NCI-H345 (cell line): ENCODE data around the gene NEB.
"Not testable (repeated sequence)": the region's sequence is repeated elsewhere in the genome, so short reads cannot be mapped to it uniquely, and the experiment has no call there.

Experiments used
- DNase-seq: peaks from one replicate; lab custom pipeline; 2025; lab: John Stamatoyannopoulos, UW

NEB gene

DNA sequence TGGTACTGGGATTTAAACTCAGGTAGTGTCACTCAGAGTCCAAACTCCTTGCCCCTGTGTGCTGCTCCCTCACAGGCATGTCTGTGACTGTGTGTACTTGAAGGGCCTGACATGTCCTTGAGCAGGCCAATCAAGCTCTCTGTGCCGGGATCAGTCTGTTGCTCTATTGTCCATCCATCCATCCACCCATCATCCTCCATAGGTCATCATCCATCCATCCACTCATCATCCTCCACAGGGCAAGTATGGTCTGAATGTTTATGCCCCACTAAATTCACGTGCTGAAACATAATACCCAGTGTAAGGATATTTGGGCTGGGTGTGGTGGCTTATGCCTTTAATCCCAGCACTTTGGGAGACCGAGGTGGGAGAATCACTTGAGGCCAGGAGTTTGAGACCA, 24.5 kb upstream of the NEB start:
- no peak for DNase-seq

DNA sequence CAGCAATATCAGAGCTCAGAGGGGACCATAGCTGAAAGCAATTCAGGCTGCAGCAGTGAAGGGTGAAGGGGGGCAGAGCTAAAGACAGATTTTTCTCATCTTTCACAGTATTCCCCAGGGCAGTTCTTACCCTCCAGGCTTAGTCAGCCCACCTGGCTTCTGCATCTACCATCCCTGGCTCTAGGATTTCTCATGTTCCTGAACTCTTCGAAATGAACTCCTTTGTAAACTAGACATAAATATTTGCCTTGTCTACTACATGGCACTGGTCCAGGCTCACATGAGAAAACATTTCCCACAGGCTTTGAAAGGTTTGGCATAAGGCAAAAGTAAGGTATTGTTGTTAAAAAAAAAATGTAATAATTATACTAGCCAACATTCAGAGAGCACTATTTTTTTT, 23.6 kb upstream of the NEB start:
- DNase-seq: peak; percentile 65

DNA sequence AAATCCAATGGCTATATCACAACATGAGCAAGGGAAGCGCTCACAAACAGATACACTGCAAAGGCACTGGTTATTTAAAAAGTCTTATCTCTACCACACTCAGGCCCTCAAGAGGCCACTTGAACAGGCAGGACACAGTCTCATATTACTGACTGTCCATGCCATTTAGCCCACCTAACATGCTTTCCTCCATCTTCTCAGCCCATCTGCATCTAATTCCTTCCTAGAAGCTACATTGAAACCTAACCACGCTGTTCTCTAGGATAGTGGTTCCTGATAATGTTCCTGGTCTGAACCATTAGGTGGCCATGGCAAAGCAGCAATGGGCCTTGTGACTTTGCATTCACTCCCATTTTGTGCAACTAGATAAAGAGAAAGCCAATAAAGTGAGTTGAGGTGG, 22.5 kb upstream of the NEB start:
- DNase-seq: no peak

DNA sequence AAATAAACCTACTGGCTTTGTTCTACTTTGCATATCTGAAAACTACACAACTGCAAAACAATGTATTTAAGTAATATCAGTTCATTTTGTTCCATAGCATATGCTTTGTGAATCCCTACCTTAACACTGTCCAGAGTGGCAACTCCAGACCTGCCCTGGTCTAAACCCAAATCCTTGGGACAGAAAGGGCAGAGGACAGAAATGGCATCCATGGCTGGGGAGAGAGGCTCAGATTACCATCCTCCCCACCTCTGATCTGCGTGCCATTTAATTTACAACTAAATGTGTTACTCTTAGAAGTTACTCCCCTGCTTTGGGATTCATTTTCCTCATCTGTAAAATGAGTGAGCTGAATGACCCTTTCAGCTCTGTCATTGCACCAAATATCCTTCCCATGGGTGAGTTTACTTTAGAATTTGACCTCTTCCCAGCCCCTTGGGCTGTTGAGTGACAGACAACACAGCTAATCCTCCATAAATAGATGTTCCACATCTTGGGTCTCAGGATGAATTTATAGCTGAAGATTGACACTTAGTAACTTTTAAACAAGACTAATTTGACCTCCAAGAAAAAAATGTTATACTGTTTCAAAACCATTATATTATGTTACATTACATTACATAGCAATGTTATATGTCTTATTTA, 20.1 kb upstream of the NEB start:
- no peak for DNase-seq

DNA sequence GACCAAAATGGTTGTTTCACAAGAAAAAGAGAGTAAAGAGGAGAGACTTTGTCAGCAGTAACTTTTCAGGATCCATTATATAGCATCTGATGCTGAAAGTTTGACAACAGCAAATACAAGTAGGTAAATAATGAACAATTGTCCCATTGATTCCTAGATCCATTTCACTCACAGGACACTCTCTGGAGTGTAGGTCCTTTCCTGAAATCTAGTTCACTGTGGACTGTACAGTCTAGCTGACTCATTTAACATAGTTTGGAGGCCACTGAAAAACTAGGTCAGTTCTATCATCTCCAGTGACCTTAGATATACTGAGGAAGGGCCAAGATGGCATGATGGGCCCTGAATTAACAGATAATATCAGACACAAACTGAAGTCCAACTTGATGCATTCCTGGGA, 19.3 kb upstream of the NEB start:
- DNase-seq: no peak

DNA sequence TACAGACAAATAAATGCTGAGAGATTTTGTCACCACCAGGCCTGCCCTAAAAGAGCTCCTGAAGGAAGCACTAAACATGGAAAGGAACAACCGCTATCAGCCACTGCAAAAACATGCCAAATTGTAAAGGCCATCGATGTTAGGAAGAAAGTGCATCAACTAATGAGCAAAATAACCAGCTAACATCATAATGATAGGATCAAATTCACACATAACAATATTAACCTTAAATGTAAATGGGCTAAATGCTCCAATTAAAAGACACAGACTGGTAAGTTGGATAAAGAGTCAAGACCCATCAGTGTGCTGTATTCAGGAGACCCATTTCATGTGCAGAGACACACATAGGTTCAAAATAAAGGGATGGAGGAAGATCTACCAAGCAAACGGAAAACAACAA, 11.0 kb upstream of the NEB start:
- not testable (repeated sequence) for DNase-seq

DNA sequence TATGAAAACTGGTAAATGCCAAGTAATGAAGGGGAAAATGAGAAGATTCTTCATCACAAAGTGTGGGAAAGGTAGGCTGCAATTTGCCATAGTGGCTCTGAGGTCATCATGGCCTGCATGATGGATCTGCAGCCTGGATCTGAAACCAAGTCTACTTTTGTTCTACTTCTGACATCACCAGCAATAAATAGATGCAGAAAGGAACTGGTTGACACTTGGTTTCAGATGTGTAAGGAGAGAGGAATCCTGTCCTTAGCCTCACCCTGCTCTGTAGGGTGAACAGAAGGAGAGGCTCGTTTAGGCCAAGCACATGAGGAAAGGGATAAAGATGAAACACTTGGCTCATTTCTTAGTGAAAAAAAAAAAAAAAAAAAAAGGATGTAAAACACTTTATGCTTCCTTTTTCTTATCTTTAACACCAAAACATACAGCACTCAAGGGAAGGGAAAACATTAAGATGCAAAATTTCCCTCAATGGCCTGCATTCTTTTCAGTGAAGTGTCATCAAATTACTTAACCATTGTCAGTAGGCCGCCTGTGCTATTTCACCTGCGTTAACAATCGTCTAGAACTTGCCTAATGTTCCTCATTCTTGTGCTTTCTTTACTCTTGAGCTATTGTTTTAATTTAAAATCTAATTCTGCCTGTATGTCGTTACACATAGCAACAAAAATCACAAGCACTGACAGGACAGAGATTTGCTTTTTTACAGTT, 3.9 kb downstream of the NEB start:
- DNase-seq: no peak

DNA sequence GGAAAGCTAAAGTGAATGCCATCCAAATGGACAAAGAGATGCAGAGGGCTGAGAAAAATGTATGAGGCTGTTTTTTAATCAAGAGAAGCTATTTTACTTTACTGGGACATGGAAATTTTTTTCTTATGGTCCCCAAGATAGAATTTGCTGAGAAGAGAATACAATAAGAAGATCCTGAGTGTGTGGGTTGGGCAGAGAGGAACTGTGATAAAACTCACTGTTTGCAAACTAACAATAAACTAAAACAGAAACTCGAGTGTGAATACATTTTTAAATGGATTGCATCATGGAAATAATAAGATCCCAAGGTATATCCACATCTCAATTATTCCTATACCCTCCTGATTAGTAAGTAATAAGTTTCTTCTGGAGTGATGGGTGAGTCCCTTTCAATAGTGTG, 4.4 kb downstream of the NEB start:
- no peak for DNase-seq

DNA sequence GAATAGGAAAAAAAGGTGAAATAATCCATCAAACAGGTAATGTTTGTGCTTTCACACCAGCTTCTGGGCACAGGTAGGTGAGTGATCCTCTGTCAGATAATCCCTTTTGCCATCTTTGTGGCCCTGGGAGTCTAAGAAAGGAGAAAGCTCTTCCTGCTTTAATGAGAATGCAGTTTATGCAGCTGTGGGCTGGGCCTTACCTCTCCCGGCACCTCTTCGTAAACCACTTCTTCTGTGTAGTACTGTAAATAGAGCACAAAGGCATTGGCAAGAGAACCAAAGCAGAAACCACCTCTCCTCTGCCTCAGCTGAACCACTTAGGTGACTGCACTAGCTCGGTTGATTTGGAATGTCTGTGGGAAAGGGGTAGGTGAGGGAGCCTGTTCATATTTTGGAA, 4.9 kb downstream of the NEB start:
- peak; percentile 45 for DNase-seq

DNA sequence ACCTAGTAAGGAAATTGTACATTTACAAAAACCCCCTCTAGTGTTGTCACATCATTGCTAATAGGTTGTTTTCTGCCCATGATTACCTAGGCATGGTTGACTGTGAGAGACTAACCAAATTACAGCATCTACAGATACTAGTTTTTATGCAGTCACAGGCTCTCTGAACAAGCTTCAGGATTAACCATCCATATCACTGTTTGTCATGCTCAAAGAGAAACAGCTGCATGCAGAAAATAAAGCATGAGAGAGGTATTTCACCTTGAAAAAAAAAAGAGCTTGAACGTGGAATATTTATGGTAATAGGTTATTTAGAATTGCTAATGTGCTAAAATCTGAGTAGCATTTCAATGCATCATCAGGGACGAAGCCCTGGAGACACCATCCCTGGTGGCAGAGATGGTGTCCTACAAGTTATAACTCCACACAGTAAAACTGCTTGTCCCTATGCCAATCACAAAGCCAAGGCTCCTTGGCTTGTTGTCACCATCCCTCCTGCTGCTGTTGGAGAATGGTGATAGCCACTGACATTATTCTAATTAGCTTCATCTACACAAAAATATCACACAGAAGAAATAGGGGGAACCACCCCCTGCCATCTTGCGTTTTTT, 5.4 kb downstream of the NEB start:
- peak; percentile 35 for DNase-seq

DNA sequence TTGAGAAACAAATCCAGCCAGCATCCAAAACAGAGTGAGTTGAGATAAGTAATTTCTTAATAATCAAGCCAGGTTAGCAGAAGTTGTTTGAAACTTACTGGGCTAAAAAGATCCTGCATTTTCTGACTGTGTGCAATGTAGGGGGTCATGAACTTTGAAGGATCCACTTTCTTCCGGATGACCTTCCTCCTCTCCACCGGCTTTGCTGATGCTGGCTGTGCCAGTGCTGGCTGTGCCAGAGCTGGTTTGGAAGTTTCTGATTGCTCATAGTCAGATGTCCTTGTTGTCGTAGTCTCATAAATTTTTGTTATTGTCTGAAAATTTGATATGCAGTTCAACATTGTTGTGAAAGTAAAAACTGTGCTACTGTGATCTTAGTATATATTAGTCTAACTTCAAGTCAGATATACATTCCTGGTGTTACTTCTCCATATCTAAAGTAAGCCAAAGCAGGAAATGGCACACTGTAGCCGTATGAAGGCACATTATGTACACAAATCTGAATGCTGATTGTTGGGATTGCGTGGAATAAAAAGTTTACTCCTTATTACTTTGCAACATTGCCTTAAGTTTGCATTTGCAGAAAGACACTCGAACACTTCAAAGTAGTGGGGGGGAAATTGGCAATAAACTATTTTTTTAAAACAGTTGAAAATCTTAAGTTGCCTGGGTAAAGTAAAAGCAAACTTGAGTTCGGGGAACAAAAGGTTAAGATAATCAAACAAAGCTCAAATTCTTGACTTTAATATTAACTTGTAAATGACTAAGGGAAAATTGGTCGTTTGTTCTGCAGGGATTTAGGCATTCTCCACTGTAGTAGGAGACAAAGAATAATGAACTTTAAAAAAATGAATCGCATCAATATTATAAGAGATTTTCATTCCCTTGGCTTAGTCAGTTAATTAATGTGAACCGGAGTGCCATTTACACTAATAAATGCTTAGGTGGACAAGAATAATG, 6.4 kb downstream of the NEB start:
- no peak for DNase-seq

DNA sequence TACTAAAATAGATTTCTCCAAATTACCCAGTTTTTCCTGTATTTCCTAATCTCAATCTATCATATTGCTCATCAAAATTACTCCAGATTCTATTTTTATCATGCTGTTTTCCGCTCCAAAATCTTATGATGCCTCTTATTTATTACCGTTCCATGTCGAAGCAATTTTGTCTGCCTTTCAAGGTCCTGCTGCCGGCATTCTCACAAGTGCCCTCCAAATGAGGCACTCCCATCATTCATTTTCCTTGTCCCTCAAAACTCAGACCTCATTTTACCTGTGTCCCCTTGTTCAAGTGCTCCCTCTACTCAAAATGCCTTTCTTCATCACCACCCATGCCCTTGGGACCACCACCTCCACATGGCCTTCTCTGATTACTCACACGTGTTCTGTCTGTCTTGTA, 13.1 kb downstream of the NEB start:
- no peak for DNase-seq

DNA sequence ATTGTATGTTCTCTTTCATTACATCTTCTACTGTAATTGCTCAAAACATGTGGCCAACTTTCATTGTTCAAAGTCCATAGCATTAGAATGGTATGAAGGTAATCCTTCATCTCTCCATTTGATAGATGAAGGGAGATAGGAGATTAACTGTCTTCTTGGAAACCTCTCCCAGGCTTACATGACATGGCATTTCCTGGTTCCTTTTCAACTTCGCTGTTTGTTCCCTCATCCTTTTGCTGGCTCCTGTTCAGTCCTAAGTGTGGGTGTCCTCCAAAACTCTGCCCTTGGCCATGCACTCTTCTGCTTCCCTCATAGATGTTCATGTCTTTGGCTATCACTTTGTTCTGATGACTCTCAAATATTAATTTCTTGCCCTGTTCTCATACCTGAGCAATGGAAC, 13.8 kb downstream of the NEB start:
- no peak for DNase-seq

DNA sequence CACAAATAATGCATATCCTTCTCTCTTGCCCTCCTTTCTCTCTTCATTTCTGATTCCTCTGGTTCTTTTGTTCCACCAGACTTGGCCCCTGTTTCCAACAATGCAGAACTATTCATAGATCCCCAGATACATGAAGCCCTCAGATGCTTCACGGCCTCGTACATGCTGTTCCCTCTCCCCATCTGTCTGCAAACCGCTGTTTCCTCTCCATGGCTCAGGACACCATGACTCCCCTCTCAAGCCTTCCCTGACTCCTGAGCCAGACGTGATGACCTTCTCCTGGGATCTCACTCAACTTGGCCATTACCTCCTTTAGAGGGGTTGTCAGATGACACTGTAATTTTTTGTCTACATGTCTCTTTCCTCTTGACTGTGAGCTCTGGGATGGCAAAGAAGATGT, 15.5 kb downstream of the NEB start:
- no peak for DNase-seq

DNA sequence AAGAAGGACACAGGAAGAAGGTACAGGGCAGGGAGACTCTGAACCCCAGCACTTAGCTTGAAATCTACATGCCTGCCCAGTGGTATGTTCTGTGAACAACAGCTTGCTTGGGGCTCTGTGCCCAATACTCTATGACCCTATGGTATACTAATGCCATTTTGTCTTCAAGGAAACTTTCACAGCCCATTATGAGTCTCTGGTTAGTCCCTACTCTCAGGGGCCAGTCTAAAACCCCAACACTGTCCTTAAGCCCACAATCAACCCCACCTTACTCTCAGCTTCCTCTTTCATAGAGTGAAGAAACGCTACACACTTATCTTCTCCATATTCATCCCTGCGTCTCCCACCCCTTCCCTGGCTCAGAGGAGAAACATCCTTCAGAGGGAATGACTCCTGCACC, 16.0 kb downstream of the NEB start:
- DNase-seq: no peak

DNA sequence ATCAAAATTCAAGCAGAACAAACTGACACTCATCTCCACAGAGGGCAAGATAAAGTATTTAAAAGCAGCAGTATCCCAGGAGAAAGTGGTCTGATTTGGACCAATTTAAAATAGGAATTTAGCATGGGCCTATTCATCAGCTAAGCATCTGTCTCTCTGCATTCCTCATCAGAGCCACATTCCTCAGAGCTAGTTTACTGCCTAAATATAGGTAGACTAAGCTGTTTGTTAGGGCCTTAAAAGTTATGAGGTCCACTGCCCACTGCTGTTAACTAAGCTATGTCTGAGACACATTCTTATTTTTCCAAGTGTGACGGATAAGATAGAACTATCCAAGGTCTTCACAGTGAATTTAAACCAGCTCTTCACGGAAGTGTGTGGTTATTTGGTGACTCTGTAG, 17.6 kb downstream of the NEB start:
- DNase-seq: no peak

DNA sequence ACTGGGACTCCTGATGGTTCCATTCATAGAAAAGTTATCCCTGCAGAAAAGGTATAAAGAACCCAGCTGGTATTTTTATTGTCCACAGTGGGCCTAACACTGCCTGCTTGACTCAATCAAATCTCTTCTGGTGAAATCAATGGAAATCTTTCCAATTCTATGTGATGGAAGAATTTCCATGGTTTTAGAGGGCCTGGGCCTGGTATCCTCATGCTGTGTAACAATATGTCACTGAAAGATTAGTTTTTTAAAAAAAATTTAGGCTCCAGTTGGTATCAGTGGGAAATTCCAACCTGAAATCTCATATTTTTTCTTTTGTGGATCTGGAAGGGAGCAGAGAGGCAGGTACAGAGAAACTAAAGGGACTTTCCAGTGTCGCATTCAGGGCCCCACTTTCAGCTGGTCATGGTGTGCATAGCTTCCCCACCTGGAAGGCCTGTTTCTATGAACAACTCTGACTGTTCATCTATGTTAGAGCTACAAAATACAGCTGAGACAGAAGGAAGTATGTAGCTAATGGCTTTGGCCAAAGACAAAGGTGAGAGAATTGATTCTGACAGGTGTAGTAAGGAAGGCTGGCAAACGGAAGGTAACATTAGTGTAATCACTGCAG, 20.9 kb downstream of the NEB start:
- no peak for DNase-seq

DNA sequence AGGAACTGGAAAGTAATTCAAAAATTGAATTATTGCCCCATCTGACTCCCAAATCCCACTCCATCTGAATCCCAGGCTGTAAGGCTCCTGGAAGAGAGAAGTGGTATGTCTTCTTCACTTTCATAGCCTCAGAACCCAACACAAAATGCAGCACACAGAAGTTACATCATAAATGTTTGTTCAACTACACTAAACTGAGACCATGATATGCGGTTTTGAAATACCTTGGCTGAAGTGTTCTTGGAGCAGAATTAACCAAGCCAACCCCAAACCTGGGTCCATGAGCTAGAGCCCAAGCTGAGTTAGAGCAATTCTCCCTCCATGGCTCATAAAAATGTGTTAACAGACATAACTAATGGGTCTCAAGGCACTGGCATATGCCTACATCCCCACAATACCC, 23.3 kb downstream of the NEB start:
- DNase-seq: no peak

DNA sequence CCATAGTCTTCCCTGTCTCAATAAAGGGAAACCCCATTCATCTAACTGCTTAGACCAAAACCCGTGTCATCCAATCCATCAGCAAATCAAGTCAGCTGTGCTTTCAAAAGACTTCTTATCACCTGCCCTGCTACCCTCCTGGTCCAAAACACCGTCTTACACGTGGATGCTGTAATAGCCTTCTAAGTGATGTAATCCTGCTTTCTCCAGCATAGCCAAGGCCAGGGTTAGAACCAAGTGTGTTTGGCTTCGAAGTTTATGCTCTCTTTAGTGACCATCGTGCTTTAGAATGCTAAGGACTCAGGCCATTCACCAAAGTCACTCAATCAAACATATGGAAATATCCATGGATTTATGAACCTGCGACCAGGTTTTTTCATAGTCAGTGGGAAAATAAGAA, 25.5 kb downstream of the NEB start:
- DNase-seq: no peak

DNA sequence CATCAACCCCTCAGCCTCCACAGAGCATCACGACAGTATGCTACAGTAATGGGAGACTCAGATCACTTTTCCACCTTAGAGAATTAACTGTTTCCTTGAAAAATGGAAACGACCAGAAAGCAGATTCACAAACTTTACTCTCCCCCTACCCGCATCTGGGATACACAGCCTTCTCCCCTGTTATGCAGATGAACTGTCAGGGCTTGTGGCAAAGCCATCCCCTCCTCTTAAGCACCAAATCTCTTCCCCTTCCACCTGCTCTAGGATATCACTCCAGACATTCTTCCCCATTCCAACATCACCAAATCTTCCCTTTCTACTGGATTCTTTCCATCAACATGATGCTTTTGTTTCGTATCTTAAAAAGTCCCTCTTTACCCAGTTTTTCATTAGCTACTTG, 26.4 kb downstream of the NEB start:
- no peak for DNase-seq

DNA sequence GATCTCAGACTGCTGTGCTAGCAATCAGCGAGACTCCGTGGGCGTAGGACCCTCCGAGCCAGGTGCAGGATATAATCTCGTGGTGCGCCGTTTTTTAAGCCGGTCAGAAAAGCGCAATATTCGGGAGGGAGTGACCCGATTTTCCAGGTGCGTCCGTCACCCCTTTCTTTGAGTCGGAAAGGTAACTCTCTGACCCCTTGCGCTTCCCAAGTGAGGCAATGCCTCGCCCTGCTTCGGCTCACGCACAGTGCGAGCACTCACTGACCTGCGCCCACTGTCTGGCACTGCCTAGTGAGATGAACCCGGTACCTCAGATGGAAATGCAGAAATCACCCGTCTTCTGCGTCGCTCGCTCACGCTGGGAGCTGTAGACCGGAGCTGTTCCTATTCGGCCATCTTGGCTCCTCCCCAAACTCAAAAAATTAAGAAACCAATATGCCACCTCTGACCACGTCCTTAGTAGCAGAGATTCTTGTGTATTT, 29.8 kb downstream of the NEB start:
- not testable (repeated sequence) for DNase-seq

DNA sequence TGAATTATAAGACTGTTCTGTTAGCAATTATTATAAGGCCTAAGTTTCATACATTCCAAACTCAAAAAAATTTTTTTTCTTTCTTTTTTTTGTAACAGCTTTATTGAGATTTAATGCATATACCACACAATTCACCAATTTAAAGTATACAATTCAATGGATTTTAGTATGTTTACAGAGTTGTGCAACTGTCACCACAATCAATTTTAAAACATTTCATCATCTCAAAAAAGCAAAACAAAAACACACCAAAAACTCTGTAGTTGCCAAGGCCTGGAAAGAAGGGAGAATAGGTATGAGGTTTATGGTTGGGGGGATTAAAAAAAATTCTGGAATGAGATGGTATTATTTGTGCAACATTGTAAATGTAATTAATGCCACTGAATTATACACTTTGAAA, 36.1 kb downstream of the NEB start:
- not testable (repeated sequence) for DNase-seq
